IMR-90 (cell line): ENCODE data around the gene ASPRV1. TPM values are rescaled to one million over a fixed set of nuclear protein-coding genes. Genes with fewer than 3 reads are reported as not detected.

Experiments used
- ATAC-seq: fragments of 200-7000 bp; cut with Tn5 transposase; 2 replicates; pipeline ENCODE4 v1.9.1; 2020; ENCODE audit warnings: low read depth, mild to moderate bottlenecking, moderate library complexity
- BruUV-seq: library from RNA; stranded (reverse); fragments of 400-500 nt; replicated peaks from 2 replicates; lab custom pipeline; 2021; lab: Mats Ljungman, UMichigan
- CTCF ChIA-PET: fragments of 300-600 bp; formaldehyde crosslinking; extraction: SDS; loops from one replicate; lab custom pipeline; 2021; ENCODE audit warnings: antibody characterized with exemption; lab: Yijun Ruan, JAX
- POLR2A ChIA-PET: fragments of 300-600 bp; sonication (Branson Sonifier 250); formaldehyde crosslinking; loops from one replicate; lab custom pipeline; 2022; ENCODE audit warnings: antibody characterized with exemption; ENCODE audit not compliant: unreplicated experiment; lab: Charles Lee
- DNase-seq: peaks from one replicate; pipeline ENCODE4 v3.0.0; 2013
- H2AFZ ChIP-seq: replicated peaks from 2 replicates; pipeline ENCODE3; 2013; ENCODE audit warnings: low read length, mild to moderate bottlenecking; ENCODE audit not compliant: poor library complexity
- H2AK5ac ChIP-seq: 2 replicates; pipeline ENCODE4 v1.6.1; 2013; ENCODE audit warnings: low read depth, low read length, inconsistent platforms
- H2AK9ac ChIP-seq: replicated peaks from 2 replicates; pipeline ENCODE3; 2013; ENCODE audit warnings: mild to moderate bottlenecking, low read depth, low read length, moderate library complexity; ENCODE audit not compliant: poor library complexity
- H2BK120ac ChIP-seq: 2 replicates; pipeline ENCODE4 v1.6.1; 2013; ENCODE audit warnings: low read depth, low read length, inconsistent platforms
- H2BK15ac ChIP-seq: 3 replicates; pipeline ENCODE4 v1.6.1; 2013; ENCODE audit warnings: low read depth, low read length, inconsistent platforms
- H2BK20ac ChIP-seq: 2 replicates; pipeline ENCODE4 v1.6.1; 2013; ENCODE audit warnings: low read depth, mild to moderate bottlenecking, inconsistent platforms, low read length, moderate library complexity
- H2BK5ac ChIP-seq: 2 replicates; pipeline ENCODE4 v1.6.1; 2013; ENCODE audit warnings: mild to moderate bottlenecking, low read depth, low read length, inconsistent platforms; ENCODE audit not compliant: poor library complexity, severe bottlenecking
- H3K14ac ChIP-seq: replicated peaks from 2 replicates; pipeline ENCODE4 v1.6.1; 2013; ENCODE audit warnings: low read depth, low read length, inconsistent platforms
- H3K18ac ChIP-seq: 2 replicates; pipeline ENCODE4 v1.6.1; 2013; ENCODE audit warnings: low read depth, low read length, control low read depth
- H3K23ac ChIP-seq: 2 replicates; pipeline ENCODE4 v1.6.1; 2013; ENCODE audit warnings: low read depth, low read length, inconsistent platforms
- H3K27ac ChIP-seq: 2 replicates; pipeline ENCODE4 v1.5.1; 2013; ENCODE audit warnings: mild to moderate bottlenecking, control low read depth, low read length; ENCODE audit not compliant: insufficient read depth
- H3K27me3 ChIP-seq: 2 replicates; pipeline ENCODE4 v1.6.1; 2013; ENCODE audit warnings: low read length; ENCODE audit not compliant: control insufficient read depth, insufficient read depth
- H3K36me3 ChIP-seq: 2 replicates; pipeline ENCODE4 v1.6.1; 2013; ENCODE audit warnings: low read length, mixed read lengths; ENCODE audit not compliant: control insufficient read depth, insufficient read depth
- H3K4ac ChIP-seq: 2 replicates; pipeline ENCODE4 v1.6.1; 2013; ENCODE audit warnings: low read depth, low read length, inconsistent platforms
- H3K4me1 ChIP-seq: 2 replicates; pipeline ENCODE4 v1.6.1; 2013; ENCODE audit warnings: low read length, mixed read lengths; ENCODE audit not compliant: control insufficient read depth, insufficient read depth
- H3K4me2 ChIP-seq: 2 replicates; pipeline ENCODE4 v1.6.1; 2013; ENCODE audit warnings: low read depth, mild to moderate bottlenecking, control low read depth, low read length, moderate library complexity
- H3K4me3 ChIP-seq: 2 replicates; pipeline ENCODE4 v1.5.1; 2013; ENCODE audit warnings: low read depth, mild to moderate bottlenecking, control low read depth, low read length, moderate library complexity; ENCODE audit not compliant: insufficient read depth
- H3K56ac ChIP-seq: 2 replicates; pipeline ENCODE4 v1.6.1; 2013; ENCODE audit warnings: low read length, inconsistent platforms; ENCODE audit not compliant: insufficient read depth; ENCODE audit errors: extremely low read depth
- H3K79me1 ChIP-seq, 2 experiments: 2 replicates each; pipeline ENCODE4 v1.6.1; 2013; ENCODE audit warnings: low read length in 2 of 2, inconsistent platforms in 1 of 2, low read depth in 1 of 2
- H3K9ac ChIP-seq: 2 replicates; pipeline ENCODE4 v1.6.1; 2013; ENCODE audit warnings: low read depth, low read length, control low read depth
- H3K9me1 ChIP-seq: 2 replicates; pipeline ENCODE4 v1.6.1; 2013; ENCODE audit warnings: low read length, inconsistent platforms; ENCODE audit not compliant: insufficient read depth
- H3K9me3 ChIP-seq: 2 replicates; pipeline ENCODE4 v1.6.1; 2013; ENCODE audit warnings: low read length; ENCODE audit not compliant: control insufficient read depth, insufficient read depth
- H4K20me1 ChIP-seq: 2 replicates; pipeline ENCODE4 v1.6.1; 2013; ENCODE audit warnings: low read length, inconsistent platforms; ENCODE audit not compliant: insufficient read depth
- H4K5ac ChIP-seq: 2 replicates; pipeline ENCODE4 v1.6.1; 2013; ENCODE audit warnings: mild to moderate bottlenecking, low read depth, low read length, control low read depth
- H4K8ac ChIP-seq, 2 experiments: 2 replicates each; pipeline ENCODE4 v1.6.1; 2013; ENCODE audit warnings: low read depth in 2 of 2, low read length in 2 of 2, control low read depth in 1 of 2, inconsistent platforms in 1 of 2
- H4K91ac ChIP-seq: 2 replicates; pipeline ENCODE4 v1.6.1; 2013; ENCODE audit warnings: low read depth, low read length, inconsistent platforms; ENCODE audit not compliant: insufficient read depth
- BHLHE40 ChIP-seq: fragments of 150-350 bp; IDR thresholded peaks from 2 replicates; pipeline ENCODE4 v1.6.1; 2016; ENCODE audit warnings: mild to moderate bottlenecking, low read depth, low read length
- CEBPB ChIP-seq: IDR thresholded peaks from 2 replicates; pipeline ENCODE4 v1.6.1; 2012; ENCODE audit warnings: low read depth, low read length, improper control_type of control experiment
- ELK1 ChIP-seq: fragments of 150-350 bp; IDR thresholded peaks from 2 replicates; pipeline ENCODE4 v1.6.1; 2016; ENCODE audit warnings: low read depth, mild to moderate bottlenecking, low read length, moderate library complexity, borderline replicate concordance
- FOS ChIP-seq: fragments of 150-350 bp; IDR thresholded peaks from 2 replicates; pipeline ENCODE4 v1.6.1; 2016; ENCODE audit warnings: low read depth, low read length
- MAFK ChIP-seq: IDR thresholded peaks from 2 replicates; pipeline ENCODE4 v1.6.1; 2012; ENCODE audit warnings: low read depth, low read length, improper control_type of control experiment
- MAZ ChIP-seq: IDR thresholded peaks from 2 replicates; pipeline ENCODE4 v1.6.1; 2012; ENCODE audit warnings: low read depth, mild to moderate bottlenecking, low read length, improper control_type of control experiment, moderate library complexity, borderline replicate concordance
- MXI1 ChIP-seq: IDR thresholded peaks from 2 replicates; pipeline ENCODE4 v1.6.1; 2012; ENCODE audit warnings: low read depth, mild to moderate bottlenecking, low read length, moderate library complexity, borderline replicate concordance
- NFE2L2 ChIP-seq: fragments of 150-350 bp; IDR thresholded peaks from 2 replicates; pipeline ENCODE4 v1.6.1; 2016; ENCODE audit warnings: low read depth, mild to moderate bottlenecking, low read length
- RAD21 ChIP-seq: IDR thresholded peaks from 2 replicates; pipeline ENCODE4 v1.6.1; 2012; ENCODE audit warnings: low read length, improper control_type of control experiment
- SMC3 ChIP-seq: fragments of 150-350 bp; IDR thresholded peaks from 2 replicates; pipeline ENCODE4 v1.6.1; 2016; ENCODE audit warnings: low read depth, mild to moderate bottlenecking, antibody characterized with exemption, low read length, moderate library complexity
- WGBS, 2 experiments: methylation state at CpG; one replicate each; pipeline versions ENCODE4 v1.1.5 to v1.1.7; 2013; ENCODE audit warnings: missing lambda C conversion rate in 2 of 2; ENCODE audit not compliant: insufficient read length in 1 of 2; ENCODE audit errors: extremely low coverage in 2 of 2; 5-methylcytosine and 5-hydroxymethylcytosine counted together
- dilution Hi-C: fragments of 300-500 bp; cut with HindIII; formaldehyde crosslinking; loops from one replicate; pipeline ENCODE4 v1.14.3; 2018; ENCODE audit warnings: low sequenced_read_pairs; ENCODE audit not compliant: unreplicated experiment
- in situ Hi-C: fragments of 300-500 bp; cut with MboI; formaldehyde crosslinking; loops from 3 replicates; pipeline ENCODE4 v1.14.3; 2019; ENCODE audit warnings: low sequenced_read_pairs, inconsistent platforms, mixed read lengths
- intact Hi-C: fragments of 100-400 bp; cut with micrococcal nuclease; formaldehyde crosslinking; loops from 2 replicates; pipeline ENCODE4 v1.10.0; 2022
- polyA plus RNA-seq, 3 experiments: library from polyadenylated mRNA; depleted of rRNA; stranded (reverse); fragments of >200 nt; gene quantifications; 2 replicates each; pipeline ENCODE4 v1.2.3, GENCODE V29; 2012; ENCODE audit warnings: low replicate concordance in 1 of 3
- total RNA-seq: library from RNA; depleted of rRNA; stranded (reverse); fragments of >200 nt; gene quantifications from 2 replicates; pipeline ENCODE4 v1.2.3, GENCODE V29; 2012

ASPRV1 gene
- total and polyA plus RNA-seq, 2 of the 4 experiments (the other 2 are of a cell fraction) = 0.14 to 0.18 TPM

GRCh38 chr2:69995511-69995910 lies 34.1 kb upstream of the ASPRV1 start:
- peak overlapping the region; percentile 45 for H2AK9ac ChIP-seq
- no CpG with 5 or more reads among the region's 3 CpGs for WGBS, 2 experiments
- no peak overlapping the region for H4K8ac ChIP-seq
- no peaks in the 10 kb centered on the region for H4K20me1 ChIP-seq
- no peak overlapping the region for H4K5ac ChIP-seq
- DNase-seq (no peak), ATAC-seq (no peak)
- no peak overlapping the region for H2AK5ac ChIP-seq
- no peaks in the 10 kb centered on the region for H3K36me3 ChIP-seq
- no TSS peak for BruUV-seq
- H3K23ac ChIP-seq = no peak overlapping the region
- TF ChIP-seq FOS (no peak), MAZ (no peak), MAFK (no peak), ELK1 (no peak), MXI1 (no peak), SMC3 (no peak), NFE2L2 (no peak), BHLHE40 (no peak), RAD21 (no peak), CEBPB (no peak)
- H2AFZ ChIP-seq = peak overlapping the region; percentile 35
- H3K56ac ChIP-seq = no peak overlapping the region
- H3K4ac ChIP-seq = no peak overlapping the region
- H2BK120ac ChIP-seq = no peak overlapping the region
- in situ Hi-C loops (no loop called here), intact Hi-C loops (no loop called here), dilution Hi-C loops (no loop called here)
- H3K4me2 ChIP-seq = no peak overlapping the region
- ChIA-PET POLR2A (interaction anchor here (0.5 kb wide), 1 partner anchor 129 kb away, joined by 8 read pairs; no protein-coding TSS in a partner anchor), CTCF (no interaction called here)
- no peak overlapping the region for H2BK5ac ChIP-seq
- no peaks in the 10 kb centered on the region for H3K27me3 ChIP-seq
- no peak overlapping the region for H4K91ac ChIP-seq
- no peak overlapping the region for H3K4me3 ChIP-seq
- H3K9ac ChIP-seq = no peak overlapping the region
- H3K14ac ChIP-seq = no peak overlapping the region
- no peak overlapping the region for H3K27ac ChIP-seq
- no peak overlapping the region for H2BK20ac ChIP-seq
- H3K4me1 ChIP-seq = peaks cover 5% of the 10 kb centered on the region
- no peaks in the 10 kb centered on the region for H3K79me1 ChIP-seq
- H3K18ac ChIP-seq = no peak overlapping the region
- no peaks in the 10 kb centered on the region for H3K9me3 ChIP-seq
- H2BK15ac ChIP-seq = no peak overlapping the region
- peaks cover 5% of the 10 kb centered on the region; the same call in 1 of the 2 replicates for H3K9me1 ChIP-seq
